Mesothelial cell of epicardium (in vitro differentiated cells): Measurements from ENCODE around the gene CASTOR1. TPM values are rescaled to one million over a fixed set of nuclear protein-coding genes. Genes with fewer than 3 reads are reported as not detected.

Experiments used
- DNase-seq, 2 experiments: peaks; one replicate each; pipeline ENCODE4 v3.0.0; 2021; ENCODE audit warnings: low spot score in 2 of 2; ENCODE audit not compliant: unreplicated experiment in 2 of 2
- H3K27ac Mint-ChIP-seq: 2 replicates; pipeline ENCODE4 v1.8.0; 2021; ENCODE audit warnings: mixed read lengths
- H3K27me3 Mint-ChIP-seq: 2 replicates; pipeline ENCODE4 v1.8.0; 2021; ENCODE audit warnings: low read depth, mixed read lengths
- H3K36me3 Mint-ChIP-seq: 2 replicates; pipeline ENCODE4 v1.8.0; 2021; ENCODE audit warnings: mixed read lengths
- H3K4me1 Mint-ChIP-seq: 2 replicates; pipeline ENCODE4 v1.8.0; 2021; ENCODE audit warnings: mixed read lengths
- H3K4me3 Mint-ChIP-seq: 2 replicates; pipeline ENCODE4 v1.8.0; 2021; ENCODE audit warnings: mild to moderate bottlenecking, moderate library complexity, mixed read lengths
- H3K9me3 Mint-ChIP-seq: 2 replicates; pipeline ENCODE4 v1.8.0; 2021; ENCODE audit warnings: mixed read lengths
- CTCF ChIP-seq: fragments of 200-600 bp; sonication (generic); IDR thresholded peaks from one replicate; pipeline ENCODE4 v1.5.0; 2021; ENCODE audit warnings: antibody characterized with exemption; ENCODE audit not compliant: unreplicated experiment
- total RNA-seq: library from RNA; stranded (reverse); gene quantifications from 3 replicates; pipeline ENCODE4 v1.2.1, GENCODE V29; 2021

CASTOR1 gene
- total RNA-seq, 1 donor from 2014 or later, result 13.5 TPM

DNA sequence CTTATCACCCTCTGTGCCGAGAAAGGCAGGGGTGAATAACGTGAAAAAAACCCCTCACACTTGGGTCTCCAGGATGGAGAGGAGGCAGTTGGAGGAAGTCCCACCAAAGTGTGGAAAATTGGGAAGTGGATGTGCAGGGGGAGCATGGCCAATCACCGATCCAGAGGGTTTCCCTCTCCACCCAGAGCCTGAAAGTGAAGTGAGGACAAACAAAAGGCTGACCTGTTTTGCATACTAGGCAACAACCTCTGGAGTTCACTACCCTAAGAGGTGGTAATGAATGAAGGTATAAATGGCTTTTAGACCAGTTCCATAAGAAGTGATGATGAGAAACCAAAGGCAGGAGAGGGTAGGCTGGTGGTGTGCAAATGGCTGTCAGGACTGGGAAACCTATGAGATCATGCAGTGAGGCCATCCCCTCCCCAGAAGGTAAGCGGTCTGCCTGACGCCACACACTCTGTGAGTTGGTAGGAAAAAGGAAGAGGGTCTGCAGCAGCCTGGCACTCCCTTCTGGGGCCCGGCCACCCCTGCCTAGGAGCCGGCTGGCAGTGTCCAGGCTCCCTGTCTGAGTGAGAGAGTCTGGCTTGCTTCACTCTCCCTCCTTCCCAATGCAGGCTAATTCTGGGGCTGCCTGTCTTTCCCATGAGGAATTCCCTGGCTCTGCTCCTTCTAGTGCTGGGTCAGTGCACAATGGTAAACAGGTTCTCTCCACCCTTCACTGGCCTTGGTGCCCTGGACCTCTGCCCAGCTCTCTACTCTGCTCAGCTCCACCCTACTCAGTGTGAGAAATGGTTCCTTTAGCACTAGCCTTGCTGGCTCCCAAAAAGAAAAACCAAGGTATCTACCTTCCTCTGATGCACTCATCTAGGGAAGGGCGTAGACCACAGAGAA, 21.8 kb upstream of the CASTOR1 start:
- no peaks in the 10 kb centered on the region for H3K9me3 Mint-ChIP-seq
- no peaks in the 10 kb centered on the region for H3K36me3 Mint-ChIP-seq
- TF ChIP-seq CTCF, result no peak
- H3K4me3 Mint-ChIP-seq, result no peak overlapping the region
- H3K4me1 Mint-ChIP-seq, result peaks cover 19% of the 10 kb centered on the region
- H3K27me3 Mint-ChIP-seq, result peaks cover 7% of the 10 kb centered on the region
- no peak overlapping the region for H3K27ac Mint-ChIP-seq
- no peak for DNase-seq

DNA sequence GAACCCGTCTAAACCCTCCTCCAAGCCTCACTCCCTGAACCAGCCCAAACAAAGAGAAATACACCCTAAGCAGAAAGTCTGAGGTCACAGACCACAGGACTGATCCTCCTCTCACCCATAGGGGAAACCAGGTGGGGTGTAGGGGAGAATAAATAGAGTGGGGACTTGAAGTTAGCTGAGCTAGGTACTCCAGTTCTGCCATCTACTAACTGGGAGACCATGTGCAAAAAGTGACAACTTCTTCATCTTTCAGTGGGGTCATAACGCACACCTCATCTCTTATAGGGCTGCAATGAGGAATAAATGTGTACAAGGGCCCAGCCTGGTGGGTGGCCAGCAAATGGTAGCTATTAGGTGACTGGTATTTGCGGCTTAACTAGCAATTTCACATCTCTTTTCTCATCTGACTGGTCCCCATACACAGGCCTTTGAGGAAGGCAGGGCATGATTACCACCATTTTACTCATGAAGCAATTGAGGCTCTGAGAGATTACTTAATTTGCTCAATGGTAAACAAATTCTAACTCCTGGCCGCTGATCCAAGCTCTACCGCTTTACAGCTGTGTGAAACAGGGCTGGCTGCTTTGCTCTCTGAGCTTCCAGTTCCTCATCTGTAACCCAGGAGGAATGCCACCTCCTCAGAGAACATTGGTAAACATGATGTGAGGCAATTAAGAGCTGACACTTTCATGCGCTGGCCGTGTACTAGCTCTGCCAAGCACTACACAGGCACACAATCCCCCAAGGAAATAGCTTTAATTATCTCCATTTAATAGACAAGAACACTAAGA, 20.8 kb upstream of the CASTOR1 start:
- no peak overlapping the region for H3K4me3 Mint-ChIP-seq
- peaks cover 2% of the 10 kb centered on the region for H3K27me3 Mint-ChIP-seq
- H3K4me1 Mint-ChIP-seq, result peaks cover 27% of the 10 kb centered on the region
- no peak for TF ChIP-seq CTCF
- H3K36me3 Mint-ChIP-seq, result no peaks in the 10 kb centered on the region
- no peak for DNase-seq
- H3K9me3 Mint-ChIP-seq, result no peaks in the 10 kb centered on the region
- H3K27ac Mint-ChIP-seq, result no peak overlapping the region

GRCh38 chr22:30308518-30309230, 19.4 kb upstream of the CASTOR1 start:
- H3K27ac Mint-ChIP-seq, result no peak overlapping the region
- peaks cover 2% of the 10 kb centered on the region for H3K27me3 Mint-ChIP-seq
- no peak for TF ChIP-seq CTCF
- DNase-seq, result no peak
- H3K9me3 Mint-ChIP-seq, result no peaks in the 10 kb centered on the region
- no peak overlapping the region for H3K4me3 Mint-ChIP-seq
- no peaks in the 10 kb centered on the region for H3K36me3 Mint-ChIP-seq
- H3K4me1 Mint-ChIP-seq, result peaks cover 33% of the 10 kb centered on the region

DNA sequence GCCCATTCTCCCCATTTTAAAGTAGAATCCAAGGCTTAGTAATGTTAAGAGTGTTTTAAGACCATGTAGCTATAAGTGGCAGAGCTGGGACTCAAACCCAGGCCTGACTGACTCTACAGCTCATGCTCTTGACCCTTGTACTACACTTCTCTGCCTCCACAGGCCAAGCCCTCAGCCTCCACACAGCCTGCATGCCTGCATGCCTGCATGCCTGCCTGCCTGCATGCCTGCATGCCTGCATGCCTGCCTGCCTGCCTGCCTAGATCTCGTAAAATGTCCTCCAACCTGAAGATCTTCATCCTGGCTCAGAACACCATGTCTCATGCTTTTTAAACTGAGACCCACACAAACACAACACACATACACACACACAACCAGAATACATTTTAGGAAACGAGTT, 18.8 kb upstream of the CASTOR1 start:
- Mint-ChIP-seq H3K4me3 (no peak overlapping the region), H3K9me3 (no peaks in the 10 kb centered on the region), H3K36me3 (no peaks in the 10 kb centered on the region), H3K27me3 (peaks cover 2% of the 10 kb centered on the region), H3K4me1 (peaks cover 32% of the 10 kb centered on the region), H3K27ac (no peak overlapping the region)
- no peak for TF ChIP-seq CTCF
- DNase-seq, result no peak

GRCh38 chr22:30307041-30307574, 17.8 kb upstream of the CASTOR1 start:
- Mint-ChIP-seq H3K36me3 (no peaks in the 10 kb centered on the region), H3K27ac (no peak overlapping the region), H3K4me1 (peaks cover 35% of the 10 kb centered on the region), H3K9me3 (no peaks in the 10 kb centered on the region), H3K4me3 (no peak overlapping the region), H3K27me3 (no peaks in the 10 kb centered on the region)
- DNase-seq, result no peak
- no peak for TF ChIP-seq CTCF
